Nucleus accumbens (tissue), 56 donors: Measurements from ENCODE around the gene OSTN.
"Not testable (repeated sequence)": the region's sequence is repeated elsewhere in the genome, so short reads cannot be mapped to it uniquely, and the experiment has no call there.

ENCODE experiments used
- DNase-seq, 56 donors: peaks; one replicate each; lab custom pipeline; 2025; lab: John Stamatoyannopoulos, UW

The OSTN gene, protein sequence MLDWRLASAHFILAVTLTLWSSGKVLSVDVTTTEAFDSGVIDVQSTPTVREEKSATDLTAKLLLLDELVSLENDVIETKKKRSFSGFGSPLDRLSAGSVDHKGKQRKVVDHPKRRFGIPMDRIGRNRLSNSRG

DNA sequence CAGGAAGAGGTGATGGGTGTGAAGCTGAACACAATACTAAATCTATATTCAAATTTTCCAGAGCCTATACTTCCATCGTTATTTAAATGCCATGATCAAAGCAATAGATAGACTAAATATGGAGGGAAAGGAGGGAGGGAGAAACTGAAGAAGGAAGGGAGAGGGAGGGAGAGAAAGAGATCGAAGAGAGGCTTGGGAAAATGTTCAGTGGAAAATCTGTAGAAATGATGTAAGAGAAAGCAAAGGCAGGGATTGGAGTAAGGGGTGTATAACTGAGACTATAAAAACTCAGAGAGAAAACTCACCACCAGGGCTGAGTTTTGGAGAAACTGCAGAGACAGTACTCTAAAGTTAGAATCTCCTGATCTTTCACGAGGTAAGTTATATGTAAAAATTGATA is at the start of gene OSTN:
OSTN (plus strand) TSS at position 310 of the 400 bp plus-strand sequence. CDS start 13,292 bp downstream, outside the sequence.
- no peak for DNase-seq

DNA sequence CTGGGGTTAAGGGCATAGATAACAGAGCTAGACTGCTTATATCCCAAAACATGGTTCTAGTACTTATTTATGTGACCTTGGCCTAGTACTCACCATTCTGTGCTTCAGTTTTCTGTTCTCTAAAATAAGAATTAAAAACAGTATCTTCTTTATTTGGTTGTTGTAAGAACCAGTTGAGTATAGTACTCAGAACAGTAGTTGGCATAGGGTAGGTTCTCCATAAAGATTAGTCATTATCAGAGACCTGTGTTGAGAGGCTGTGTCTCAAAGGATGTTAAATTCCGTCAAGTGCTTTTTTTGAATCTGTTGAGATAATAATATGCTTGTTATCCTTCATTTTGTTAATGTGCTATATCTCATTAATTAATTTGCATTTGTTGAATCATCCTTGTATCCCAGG is 47.4 kb upstream of the OSTN start:
- no peak for DNase-seq

DNA sequence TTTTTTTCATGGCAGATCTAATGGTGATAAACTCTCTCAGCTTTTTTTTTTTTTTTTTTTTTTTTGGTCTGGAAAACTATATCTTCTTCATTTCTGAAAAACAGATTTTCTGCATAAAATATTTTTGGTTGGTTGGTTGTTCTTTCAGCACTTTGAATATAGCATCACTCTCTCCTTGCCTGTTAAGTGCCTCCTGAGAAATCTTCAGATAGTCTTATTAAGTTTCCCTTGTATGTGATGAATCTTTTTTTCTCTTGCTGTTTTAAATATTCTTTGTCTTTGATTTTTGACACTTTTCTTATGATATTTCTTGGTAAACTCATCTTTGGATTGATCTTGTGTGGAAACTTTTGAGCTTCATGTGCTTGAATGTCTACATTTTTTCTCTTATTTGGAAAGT is 44.2 kb upstream of the OSTN start:
- no peak for DNase-seq

DNA sequence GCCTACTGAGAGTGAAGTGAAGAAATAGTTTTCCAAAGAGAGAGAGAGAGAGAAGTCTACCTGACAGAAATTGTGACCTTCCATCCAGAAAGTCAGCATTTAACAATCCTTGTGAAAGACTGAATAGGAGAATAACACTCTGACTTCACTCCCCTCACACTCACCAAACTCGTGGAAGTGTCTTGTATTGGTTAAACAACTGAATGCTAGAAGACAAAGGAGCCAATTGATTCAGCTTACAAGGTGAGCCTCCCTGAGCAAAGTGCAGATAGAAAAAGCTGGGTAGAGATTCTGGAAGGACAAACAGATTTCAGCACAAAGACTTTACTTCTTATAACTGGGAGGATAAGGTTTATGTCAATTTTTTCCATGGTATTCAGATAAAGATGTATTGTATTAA is 40.8 kb upstream of the OSTN start:
- no peak for DNase-seq

DNA sequence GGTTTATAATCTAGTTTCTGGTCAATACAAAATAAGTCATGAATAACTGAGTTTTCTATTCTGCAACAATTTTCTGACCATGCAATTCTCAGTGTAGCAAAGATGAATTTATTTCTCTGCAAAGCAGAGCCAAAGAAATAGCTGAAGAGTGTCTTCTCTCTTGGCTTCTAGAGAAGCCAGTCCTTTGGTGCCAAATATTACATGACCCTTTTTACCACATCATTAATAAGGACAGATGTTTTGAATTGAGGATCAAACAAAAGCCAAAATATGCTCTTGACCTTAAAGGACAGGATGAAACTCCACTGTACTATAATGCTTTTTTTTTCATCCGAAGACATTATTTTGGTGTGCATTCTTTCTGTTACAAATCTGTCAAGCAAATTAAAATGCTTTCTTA is 40.2 kb upstream of the OSTN start:
- no peak for DNase-seq

DNA sequence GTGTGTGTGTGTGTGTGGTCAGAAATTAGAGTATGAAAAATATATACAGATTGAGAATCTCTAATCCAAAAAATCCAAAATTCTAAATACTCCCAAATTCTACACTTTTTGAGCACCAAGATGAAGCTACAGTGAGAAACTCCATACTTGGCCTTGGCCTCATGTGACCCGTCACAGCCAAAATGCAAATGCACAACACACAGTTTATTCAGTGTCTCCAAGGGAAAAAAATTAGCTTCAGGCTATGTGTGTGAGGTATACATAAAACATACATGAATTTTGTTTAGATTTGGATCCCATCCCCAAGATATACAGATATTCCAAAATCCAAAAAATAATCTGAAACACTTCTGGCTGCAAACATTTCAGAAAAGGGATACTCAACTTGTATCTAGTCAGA is 33.2 kb upstream of the OSTN start:
- no peak for DNase-seq

DNA sequence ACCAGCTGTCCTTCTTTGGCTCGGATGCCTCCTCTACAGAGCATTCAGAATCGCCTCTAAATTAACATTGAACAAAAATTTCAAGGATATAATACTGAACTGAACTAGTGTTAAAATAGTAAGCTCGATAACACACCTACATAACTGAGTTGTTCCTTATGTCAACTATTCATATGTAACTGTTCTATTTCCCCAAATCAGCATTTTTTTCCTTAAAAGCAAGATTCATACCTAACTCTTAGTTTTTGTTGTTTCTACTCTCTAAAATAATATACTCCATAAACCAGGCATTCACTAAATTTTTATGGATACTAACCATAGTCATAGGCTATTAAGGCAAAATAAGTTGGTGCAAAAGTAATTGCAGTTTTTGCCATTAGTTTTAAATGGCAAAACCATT is 32.7 kb upstream of the OSTN start:
- no peak for DNase-seq

DNA sequence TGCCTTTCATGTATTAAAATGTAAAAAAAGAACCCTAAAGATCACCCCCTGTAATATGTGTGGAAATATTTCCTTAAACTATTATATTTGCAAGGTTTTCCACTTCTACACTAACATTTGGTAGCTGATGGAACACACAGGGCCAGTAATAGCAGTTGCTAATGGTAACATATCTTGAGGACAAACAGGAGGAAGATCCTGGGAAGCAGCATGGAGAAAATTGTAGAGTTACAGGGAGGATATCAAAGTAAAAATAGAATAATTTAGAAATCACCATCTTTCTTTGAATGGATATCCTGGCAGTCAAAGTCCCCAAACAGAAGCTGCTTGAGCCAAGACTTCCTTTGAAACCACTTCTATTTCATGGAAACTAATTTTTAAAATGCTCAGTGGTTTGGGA is 29.5 kb upstream of the OSTN start:
- DNase-seq: no peak

DNA sequence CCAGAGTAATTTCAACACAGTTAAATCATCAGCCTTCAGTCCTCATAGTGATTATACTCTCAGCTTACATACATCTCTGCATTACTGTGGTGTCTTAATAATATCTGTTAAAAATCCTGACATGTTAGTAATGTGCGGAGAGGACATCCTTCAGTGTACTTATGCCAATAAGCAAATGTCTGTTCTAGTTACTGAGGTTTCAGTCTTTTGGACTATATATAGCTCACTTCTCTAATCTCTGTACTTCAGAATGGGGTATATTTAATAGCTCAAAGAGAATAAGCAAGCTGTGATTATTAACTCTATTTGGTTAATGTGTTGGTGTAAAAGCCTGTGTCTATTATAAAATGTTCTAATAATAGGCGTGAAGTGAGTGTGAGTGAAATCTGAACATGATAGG is 28.9 kb upstream of the OSTN start:
- DNase-seq: no peak

DNA sequence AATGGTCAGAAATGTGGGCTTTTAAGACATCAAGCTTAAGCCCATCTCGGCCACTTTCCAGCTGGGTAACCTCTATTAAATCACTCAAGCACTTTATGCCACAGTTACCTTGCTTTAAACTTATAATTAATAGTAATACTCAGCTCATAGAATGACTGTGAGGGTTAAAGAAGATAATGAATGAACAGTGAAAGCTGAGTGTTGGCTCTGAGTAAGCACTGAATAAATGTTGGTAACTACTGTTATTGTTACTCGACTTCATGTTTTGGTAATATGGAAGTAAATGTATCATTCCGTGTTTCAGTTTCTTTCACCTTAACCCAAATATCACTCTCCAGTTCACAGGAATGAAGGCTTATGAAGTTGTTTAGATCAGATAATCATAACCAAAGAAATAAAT is 23.9 kb upstream of the OSTN start:
- DNase-seq: no peak

DNA sequence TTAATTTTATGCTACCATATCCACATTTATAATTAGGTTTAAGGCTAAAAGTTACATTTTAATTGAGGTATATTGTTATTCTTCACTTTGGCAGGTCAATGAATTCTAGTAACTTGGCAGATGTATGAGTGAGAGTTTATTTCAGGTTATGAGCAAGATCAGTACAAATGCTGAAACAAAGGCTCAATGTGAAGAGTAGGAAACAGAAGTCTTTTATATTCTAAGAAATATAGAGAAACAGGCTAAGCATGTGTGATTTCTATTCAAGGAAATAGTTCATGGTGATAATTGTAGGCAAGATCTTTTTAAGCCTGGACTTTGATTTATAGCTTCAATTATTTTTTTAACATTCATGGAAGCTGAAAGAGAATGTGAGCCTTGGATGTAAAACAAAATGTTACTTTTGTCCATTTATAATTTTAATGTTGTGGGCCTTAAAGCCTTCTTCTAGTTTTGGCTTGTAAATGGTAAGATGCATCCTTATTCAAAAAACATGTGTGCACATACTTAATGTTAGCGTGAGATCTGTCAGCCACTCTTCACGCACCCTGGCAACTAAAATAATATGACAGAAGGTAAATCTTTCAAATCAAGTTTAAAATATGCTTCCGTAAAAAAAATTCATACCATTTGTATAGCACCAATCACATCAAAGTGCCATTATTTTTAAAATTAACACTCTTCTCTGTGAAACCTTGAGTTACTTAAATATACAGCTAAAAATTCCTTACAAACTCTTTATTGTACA is 22.8 kb upstream of the OSTN start:
- no peak for DNase-seq

DNA sequence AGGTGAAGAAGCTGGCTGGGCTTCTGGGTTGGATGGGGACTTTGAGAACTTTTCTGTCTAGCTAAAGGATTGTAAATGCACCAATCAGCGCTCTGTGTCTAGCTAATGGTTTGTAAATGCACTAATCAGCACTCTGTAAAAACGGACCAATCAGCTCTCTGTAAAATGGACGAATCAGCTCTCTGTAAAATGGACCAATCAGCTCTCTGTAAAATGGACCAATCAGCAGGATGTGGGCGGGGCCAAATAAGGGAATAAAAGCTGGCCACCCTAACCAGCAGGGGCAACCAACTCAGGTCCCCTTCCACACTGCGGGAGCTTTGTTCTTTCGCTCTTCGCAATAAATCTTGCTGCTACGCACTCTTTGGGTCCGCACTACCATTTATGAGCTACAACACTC is 13.7 kb upstream of the OSTN start:
- not testable (repeated sequence) for DNase-seq

DNA sequence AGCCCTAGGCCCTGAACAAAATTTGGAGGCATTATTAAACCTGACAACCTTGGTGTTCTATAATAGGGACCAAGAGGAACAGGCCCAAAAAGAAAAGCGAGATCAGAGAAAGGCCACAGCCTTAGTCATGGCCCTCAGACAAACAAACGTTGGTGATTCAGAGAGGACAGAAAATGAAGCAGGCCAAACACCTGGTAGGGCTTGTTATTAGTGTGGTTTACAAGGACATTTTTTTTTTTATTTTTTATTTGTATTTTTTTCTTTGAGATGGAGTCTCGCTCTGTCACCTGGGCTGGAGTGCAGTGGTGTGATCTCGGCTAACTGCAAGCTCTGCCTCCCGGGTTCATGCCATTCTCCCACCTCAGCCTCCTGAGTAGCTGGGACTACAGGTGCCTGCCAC is 10.8 kb upstream of the OSTN start:
- not testable (repeated sequence) for DNase-seq

DNA sequence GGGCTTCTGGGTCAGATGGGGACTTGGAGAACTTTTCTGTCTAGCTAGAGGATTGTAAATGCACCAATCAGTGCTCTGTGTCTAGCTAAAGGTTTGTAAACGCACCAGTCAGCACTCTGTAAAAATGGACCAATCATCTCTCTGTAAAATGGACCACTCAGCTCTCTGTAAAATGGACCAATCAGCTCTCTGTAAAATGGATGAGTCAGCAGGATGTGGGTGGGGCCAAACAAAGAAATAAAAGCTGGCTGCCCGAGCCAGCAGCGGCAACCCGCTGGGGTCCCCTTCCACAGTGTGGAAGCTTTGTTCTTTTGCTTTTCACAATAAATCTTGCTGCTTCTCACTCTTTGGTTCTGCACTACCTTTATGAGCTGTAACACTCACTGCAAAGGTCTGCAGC is 6.8 kb upstream of the OSTN start:
- DNase-seq: not testable (repeated sequence)

DNA sequence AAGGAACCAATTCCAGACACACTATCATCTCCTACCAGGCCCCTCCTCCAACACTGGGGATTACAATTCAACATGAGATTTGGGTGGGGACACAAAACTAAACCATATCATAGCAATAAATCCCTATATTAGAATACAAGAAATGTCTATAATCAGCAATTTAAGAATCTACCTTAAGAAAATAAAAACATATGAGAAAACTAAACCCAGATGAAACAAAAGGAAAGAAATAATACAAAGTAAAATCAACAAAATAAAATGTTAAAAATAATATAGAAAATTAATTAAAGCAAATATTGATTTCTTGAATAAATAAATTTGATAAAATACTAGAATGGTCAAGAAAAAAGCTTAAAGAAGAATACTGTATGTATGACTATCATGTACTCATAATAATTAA is 6.1 kb upstream of the OSTN start:
- DNase-seq: no peak

DNA sequence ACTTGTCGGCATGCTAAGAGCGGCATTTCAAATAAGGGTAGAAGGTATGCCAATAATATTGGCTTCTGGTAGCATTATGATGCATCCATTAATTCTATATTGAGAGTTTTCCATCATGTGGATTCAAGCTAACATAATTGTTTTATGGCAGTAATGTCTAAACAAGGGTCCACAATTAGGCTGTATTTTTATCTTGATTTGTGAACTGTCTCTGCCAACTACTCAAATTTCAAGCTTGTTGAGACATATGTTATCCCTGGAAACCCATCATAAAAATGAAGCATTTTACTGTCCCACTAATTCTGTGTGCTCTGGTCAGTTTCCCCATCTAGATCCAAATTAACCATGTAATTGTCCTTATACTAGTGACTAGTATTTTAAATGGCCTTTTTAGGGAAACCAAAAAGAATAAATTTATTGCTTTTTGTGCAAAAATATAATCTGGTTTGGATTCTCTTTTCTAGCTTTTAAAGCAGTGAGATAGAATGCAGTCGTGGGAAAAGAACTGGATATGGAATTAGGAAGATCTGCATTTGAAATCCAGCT is 1.2 kb upstream of the OSTN start:
- no peak for DNase-seq

DNA sequence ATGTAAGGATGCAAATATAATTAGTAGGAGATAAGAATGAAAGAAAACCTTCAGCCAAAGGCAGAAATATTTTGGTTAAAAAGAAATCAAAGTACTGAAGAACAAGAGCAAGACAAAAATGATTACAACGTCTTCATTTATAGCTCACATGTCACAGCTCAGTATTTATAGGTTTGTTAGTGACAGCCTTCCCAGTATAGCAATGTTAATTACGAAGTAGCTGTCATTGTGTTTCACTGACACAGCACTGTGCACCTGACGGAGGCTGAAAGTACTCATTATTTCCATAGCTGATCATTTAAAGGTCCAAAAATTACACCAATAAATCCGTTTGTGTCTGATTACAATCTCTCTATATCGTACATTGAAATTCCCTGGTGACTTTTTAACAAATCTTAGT is 561 bp upstream of the OSTN start:
- DNase-seq: no peak

DNA sequence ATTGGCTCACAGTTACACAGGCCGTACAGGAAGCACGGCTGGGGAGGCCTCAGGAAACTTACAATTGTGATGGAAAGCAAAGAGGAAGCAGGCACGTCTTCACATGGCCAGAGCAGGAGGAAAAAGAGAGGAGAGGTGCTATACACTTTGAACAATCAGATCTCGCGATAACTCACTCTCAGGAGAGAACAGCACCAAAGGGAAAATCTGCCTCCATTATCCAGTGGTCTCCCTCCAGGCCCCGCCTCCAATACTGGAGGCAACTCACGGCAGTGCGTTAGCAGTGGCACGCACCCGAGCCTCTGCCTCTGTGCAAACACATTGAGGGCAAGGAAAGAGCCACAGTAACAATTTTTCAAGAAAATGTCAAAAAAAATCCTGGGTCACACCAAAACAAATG is 11.0 kb downstream of the OSTN start:
- no peak for DNase-seq

DNA sequence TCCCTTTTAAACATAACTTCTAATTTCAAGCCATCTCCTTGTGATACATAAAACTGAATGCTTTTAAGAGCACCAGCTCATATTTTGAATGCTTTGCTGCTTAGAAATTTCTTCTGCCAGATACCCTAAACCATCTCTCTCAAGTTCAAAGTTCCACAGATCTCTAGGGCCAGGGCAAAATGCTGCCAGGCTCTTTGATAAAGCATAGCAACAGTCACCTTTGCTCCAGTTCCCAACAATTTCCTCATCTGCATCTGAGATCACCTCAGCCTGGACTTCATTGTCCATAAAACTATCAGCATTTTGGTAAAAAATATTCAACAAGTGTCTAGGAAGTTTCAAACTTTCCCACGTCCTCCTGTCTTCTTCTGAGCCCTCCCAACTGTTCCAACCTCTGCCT is 17.5 kb downstream of the OSTN start:
- DNase-seq: no peak

DNA sequence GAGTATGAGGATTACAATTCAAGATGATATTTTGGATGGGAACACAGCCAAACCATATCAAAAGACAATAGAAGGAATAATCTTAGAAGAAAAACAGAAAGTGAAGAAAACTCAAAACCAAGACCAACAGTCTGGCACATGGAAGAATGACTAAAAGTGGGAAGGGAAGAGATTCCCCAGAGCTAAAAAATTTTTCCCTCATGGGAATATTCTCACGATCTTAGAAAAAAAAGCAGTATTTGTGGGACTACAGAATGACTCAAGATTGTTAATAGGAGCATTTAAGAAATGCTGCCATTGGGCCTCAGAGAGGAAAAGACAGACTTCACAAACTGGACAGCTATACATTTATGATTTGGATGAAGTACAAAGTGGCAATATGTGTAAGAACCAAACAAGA is 18.3 kb downstream of the OSTN start:
- no peak for DNase-seq

DNA sequence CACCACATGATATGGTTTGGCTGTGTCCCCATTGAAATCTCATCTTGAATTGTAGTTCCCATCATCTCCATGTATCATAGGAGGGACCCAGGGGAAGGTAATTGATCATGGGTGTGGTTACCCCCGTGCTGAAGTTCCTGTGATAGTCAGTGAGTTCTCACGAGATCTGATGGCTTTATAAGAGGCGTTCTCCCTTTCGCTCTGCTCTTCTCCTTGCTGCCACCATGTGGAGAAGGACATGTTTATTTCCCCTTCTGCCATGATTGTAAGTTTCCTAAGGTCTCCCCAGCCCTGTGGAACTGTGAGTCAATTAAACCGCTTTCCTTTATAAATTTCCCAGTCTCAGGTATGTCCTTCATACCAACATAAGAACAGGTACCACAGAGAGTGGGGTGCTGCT is 21.9 kb downstream of the OSTN start:
- DNase-seq: no peak

DNA sequence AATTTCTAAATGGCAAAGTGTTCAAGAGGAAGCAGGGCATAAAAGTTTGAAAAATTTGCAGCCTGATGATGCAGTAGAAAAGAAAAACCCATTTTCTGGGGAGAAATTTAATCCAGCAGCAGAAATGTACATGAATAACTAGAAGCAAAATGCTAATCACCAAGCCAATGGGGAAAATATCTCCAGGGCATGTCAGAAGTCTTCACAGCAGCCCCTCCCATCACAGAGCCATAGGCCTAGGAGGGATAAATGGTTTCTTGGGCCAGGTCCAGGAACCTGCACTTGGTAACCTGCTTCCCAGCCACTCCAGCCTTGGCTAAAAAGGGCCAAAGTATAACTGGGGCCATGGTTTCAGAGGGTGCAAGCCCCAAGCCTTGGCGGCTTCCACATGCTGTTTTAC is 22.6 kb downstream of the OSTN start:
- no peak for DNase-seq

DNA sequence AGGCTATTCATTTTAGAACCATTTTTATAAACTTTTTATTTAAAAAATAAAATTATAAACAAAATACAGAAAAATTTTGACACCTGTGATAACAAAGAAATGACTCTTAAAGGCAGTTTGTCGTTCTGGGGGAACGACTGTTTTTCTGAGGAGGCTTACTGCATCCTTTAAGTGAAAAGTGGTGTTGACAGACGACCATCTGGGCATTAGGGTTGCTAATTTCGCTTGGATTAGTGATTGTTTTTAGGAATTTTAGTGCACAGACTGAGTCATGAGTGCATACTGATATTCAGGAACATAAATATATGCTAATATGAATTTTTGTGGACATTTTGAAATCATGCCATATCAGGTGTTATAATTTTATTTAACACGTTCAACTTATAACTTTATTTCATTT is 28.5 kb downstream of the OSTN start:
- DNase-seq: no peak
